Endodermal cell (in vitro differentiated cells): ENCODE measurements around the gene ROCK2. TPM values are rescaled to one million over a fixed set of nuclear protein-coding genes. Genes with fewer than 3 reads are reported as not detected.

Experiments used
- DNase-seq: peaks from one replicate; pipeline ENCODE4 v3.0.0-alpha.2; 2017
- H3K27ac ChIP-seq: 2 replicates; pipeline ENCODE4 v1.5.1; 2013; ENCODE audit warnings: mild to moderate bottlenecking, low read depth, low read length, moderate library complexity
- H3K27me3 ChIP-seq: 2 replicates; pipeline ENCODE4 v1.6.1; 2013; ENCODE audit warnings: mild to moderate bottlenecking, low read length, moderate library complexity; ENCODE audit not compliant: insufficient read depth, control insufficient read depth, poor library complexity, severe bottlenecking
- H3K36me3 ChIP-seq: 2 replicates; pipeline ENCODE4 v1.7.0; 2013; ENCODE audit warnings: mild to moderate bottlenecking, low read length, moderate library complexity; ENCODE audit not compliant: control insufficient read depth, insufficient read depth
- H3K4me1 ChIP-seq: one replicate; pipeline ENCODE4 v1.7.0; 2013; ENCODE audit warnings: low read length; ENCODE audit not compliant: control insufficient read depth, insufficient read depth
- H3K4me3 ChIP-seq: 2 replicates; pipeline ENCODE4 v1.5.1; 2013; ENCODE audit warnings: mild to moderate bottlenecking, low read length, moderate library complexity
- H3K9ac ChIP-seq: 2 replicates; pipeline ENCODE4 v1.6.1; 2013; ENCODE audit warnings: mild to moderate bottlenecking, low read length, moderate library complexity; ENCODE audit not compliant: poor library complexity, severe bottlenecking; ENCODE audit errors: extremely low read depth
- H3K9me3 ChIP-seq: 2 replicates; pipeline ENCODE4 v1.6.1; 2013; ENCODE audit warnings: mild to moderate bottlenecking, low read length, moderate library complexity; ENCODE audit not compliant: control insufficient read depth
- H3K27ac Mint-ChIP-seq: 2 replicates; pipeline ENCODE4 v1.8.0; 2020; ENCODE audit warnings: mixed read lengths
- H3K27me3 Mint-ChIP-seq: 2 replicates; pipeline ENCODE4 v1.8.0; 2021; ENCODE audit warnings: mild to moderate bottlenecking, mixed read lengths; ENCODE audit not compliant: insufficient read depth
- H3K36me3 Mint-ChIP-seq: 2 replicates; pipeline ENCODE4 v1.8.0; 2020; ENCODE audit warnings: low read depth, mixed read lengths
- H3K4me1 Mint-ChIP-seq: 2 replicates; pipeline ENCODE4 v1.8.0; 2020; ENCODE audit warnings: mixed read lengths
- H3K4me3 Mint-ChIP-seq: 2 replicates; pipeline ENCODE4 v1.8.0; 2020; ENCODE audit warnings: mild to moderate bottlenecking, moderate library complexity, mixed read lengths
- H3K9me3 Mint-ChIP-seq: 2 replicates; pipeline ENCODE4 v1.8.0; 2020; ENCODE audit warnings: mild to moderate bottlenecking, mixed read lengths
- WGBS, 2 experiments: methylation state at CpG; one replicate each; pipeline versions ENCODE4 v1.1.5 to v1.1.7; 2013; ENCODE audit warnings: missing lambda C conversion rate in 2 of 2, mixed read lengths in 1 of 2; ENCODE audit not compliant: insufficient coverage in 1 of 2, insufficient read length in 1 of 2; 5-methylcytosine and 5-hydroxymethylcytosine counted together
- total RNA-seq, 2 donors: library from RNA; stranded (reverse); fragmentation: NEBNext Ultra II Directional in 1 of 2; extraction: Animal tissue kit (Norgen Biotek cat#: 25700) in 1 of 2; gene quantifications; 2 replicates in 1 of 2; 3 replicates in 1 of 2; pipeline ENCODE4 v1.2.1, GENCODE V29; 2021
- TF ChIP-seq, protein P1 (sequence below): fragments of 200-600 bp; sonication (generic); conservative IDR thresholded peaks from 2 replicates; pipeline ENCODE4 v1.5.0; 2021; ENCODE audit warnings: antibody characterized with exemption, mild to moderate bottlenecking

The ROCK2 gene
- total RNA-seq, 2 donors from 2014 or later, result 27.2 to 32.6 TPM

DNA sequence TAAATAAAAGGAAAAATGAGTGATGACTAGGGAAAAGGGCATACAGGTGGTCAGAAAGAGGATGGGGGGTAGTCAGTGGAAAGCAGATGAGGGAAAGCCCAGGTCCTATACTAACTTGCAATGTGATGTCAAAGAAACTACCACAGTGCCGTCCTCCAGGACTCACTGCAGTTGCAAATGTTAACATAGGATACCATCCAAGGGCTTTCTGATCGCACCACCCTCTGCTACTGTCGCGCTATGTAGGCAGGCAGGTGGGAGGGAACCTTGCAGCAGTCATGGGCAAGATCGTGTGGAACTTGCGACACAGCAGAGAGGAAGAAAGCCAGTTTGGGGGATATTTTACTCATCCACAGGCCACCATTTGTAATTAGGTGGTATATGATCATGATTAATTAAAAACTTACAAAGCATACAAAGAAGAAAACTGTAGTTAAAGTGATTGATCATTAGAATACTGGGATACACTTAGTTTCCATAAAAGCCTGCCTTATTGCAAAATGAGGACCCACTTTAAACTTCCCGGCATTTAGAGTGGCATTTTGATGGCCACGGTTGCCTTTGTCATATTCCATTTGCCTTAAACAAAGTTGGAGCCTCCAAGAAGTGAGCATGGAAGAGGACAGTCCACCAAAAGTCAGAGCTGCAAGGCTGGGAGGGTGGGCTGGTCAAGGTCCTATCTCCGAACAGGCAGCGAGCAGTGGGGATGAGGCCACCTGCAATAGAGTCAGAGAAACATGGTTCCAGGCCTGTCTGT, 8.5 kb upstream of the ROCK2 start:
- Mint-ChIP-seq H3K36me3 (no peaks in the 10 kb centered on the region), H3K4me3 (no peak overlapping the region), H3K27me3 (peaks cover 25% of the 10 kb centered on the region), H3K27ac (no peak overlapping the region), H3K9me3 (no peaks in the 10 kb centered on the region), H3K4me1 (peaks cover 8% of the 10 kb centered on the region)
- Histone ChIP-seq H3K36me3 (no peaks in the 10 kb centered on the region), H3K4me3 (no peak overlapping the region), H3K27ac (no peak overlapping the region), H3K9ac (no peak overlapping the region), H3K4me1 (no peaks in the 10 kb centered on the region), H3K27me3 (no peaks in the 10 kb centered on the region), H3K9me3 (no peaks in the 10 kb centered on the region)
- WGBS, 2 experiments, result 93% methylated on average over 8 to 10 of the region's 10 CpGs
- TF ChIP-seq, protein P1, sequence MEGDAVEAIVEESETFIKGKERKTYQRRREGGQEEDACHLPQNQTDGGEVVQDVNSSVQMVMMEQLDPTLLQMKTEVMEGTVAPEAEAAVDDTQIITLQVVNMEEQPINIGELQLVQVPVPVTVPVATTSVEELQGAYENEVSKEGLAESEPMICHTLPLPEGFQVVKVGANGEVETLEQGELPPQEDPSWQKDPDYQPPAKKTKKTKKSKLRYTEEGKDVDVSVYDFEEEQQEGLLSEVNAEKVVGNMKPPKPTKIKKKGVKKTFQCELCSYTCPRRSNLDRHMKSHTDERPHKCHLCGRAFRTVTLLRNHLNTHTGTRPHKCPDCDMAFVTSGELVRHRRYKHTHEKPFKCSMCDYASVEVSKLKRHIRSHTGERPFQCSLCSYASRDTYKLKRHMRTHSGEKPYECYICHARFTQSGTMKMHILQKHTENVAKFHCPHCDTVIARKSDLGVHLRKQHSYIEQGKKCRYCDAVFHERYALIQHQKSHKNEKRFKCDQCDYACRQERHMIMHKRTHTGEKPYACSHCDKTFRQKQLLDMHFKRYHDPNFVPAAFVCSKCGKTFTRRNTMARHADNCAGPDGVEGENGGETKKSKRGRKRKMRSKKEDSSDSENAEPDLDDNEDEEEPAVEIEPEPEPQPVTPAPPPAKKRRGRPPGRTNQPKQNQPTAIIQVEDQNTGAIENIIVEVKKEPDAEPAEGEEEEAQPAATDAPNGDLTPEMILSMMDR, result no peak
- no peak for DNase-seq

DNA sequence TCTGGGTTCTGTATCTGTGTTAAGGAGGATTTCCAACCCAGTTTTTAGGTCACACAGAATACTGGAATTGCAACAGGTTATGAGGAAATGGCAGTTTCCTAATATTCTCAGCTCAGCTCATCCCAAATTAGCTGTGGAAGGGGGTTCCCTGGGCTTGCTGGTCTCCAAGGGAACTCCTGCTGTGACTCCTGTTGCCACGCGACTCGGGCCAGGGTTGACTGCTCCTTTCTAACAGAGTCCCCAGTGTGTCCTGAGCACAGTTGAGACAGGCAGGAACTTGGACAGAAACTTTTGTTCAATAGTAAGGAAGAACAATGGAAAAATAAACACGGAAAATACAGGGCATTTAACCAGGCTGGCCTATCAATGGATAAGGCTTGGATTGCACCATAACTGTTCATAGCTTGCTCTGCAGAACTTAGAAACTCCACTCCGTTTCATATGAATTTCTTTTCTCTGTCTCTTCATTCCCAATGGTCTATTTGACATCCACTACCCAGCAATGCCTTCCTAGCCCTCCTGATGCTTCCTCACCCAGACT, 3.8 kb upstream of the ROCK2 start:
- 80 to 85% methylated on average over 2 to 5 of the region's 5 CpGs for WGBS, 2 experiments
- H3K27ac Mint-ChIP-seq, result no peak overlapping the region

DNA sequence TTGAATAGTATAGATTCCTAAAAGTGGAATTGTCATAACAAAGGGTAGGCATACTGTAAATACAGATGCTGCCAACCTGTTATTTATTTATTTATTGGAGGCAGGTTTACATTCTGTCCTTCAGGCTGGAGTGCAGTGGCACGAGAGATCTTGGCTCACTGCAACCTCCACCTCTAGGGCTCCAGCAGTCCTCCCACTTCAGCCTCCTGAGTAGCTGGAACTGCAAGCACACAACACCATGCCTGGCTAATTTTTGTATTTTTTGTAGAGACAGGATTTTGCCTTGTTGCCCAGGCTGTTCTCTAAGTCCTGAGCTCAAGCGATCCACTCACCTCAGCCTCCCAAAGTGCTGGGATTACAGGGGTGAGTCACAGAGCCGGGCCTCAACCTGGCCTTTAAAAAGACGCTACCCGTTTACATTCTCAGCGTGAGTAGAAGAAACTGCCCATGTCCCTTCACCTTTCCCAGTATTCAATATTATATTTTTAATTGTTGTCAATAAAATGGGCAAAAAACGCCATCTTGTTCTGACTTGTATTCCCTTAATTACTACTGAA, 3.0 kb upstream of the ROCK2 start:
- H3K4me3 Mint-ChIP-seq, result no peak overlapping the region
- 91% methylated on average over 7 of the region's 7 CpGs; no CpG with 5 or more reads in 1 of the 2 experiments for WGBS, 2 experiments
- H3K27me3 ChIP-seq, result no peaks in the 10 kb centered on the region
- no peak overlapping the region for H3K27ac ChIP-seq
- no peaks in the 10 kb centered on the region for H3K9me3 ChIP-seq
- peaks cover 12% of the 10 kb centered on the region for H3K4me1 Mint-ChIP-seq
- TF ChIP-seq, protein P1, result no peak
- peaks cover 5% of the 10 kb centered on the region for H3K4me1 ChIP-seq
- H3K4me3 ChIP-seq, result no peak overlapping the region
- no peak overlapping the region for H3K27ac Mint-ChIP-seq
- no peak overlapping the region for H3K9ac ChIP-seq
- DNase-seq, result no peak
- H3K27me3 Mint-ChIP-seq, result peaks cover 13% of the 10 kb centered on the region
- no peaks in the 10 kb centered on the region for H3K36me3 ChIP-seq
- H3K9me3 Mint-ChIP-seq, result no peaks in the 10 kb centered on the region
- no peaks in the 10 kb centered on the region for H3K36me3 Mint-ChIP-seq

More for the DNA sequence above, 3.8 kb upstream of the ROCK2 start:
- no peaks in the 10 kb centered on the region for H3K36me3 Mint-ChIP-seq
- no peaks in the 10 kb centered on the region for H3K9me3 Mint-ChIP-seq
- TF ChIP-seq, protein P1, result no peak
- no peak overlapping the region for H3K4me3 ChIP-seq
- H3K4me3 Mint-ChIP-seq, result no peak overlapping the region
- H3K36me3 ChIP-seq, result no peaks in the 10 kb centered on the region
- H3K27ac ChIP-seq, result no peak overlapping the region
- H3K4me1 ChIP-seq, result peaks cover 5% of the 10 kb centered on the region
- peaks cover 15% of the 10 kb centered on the region for H3K27me3 Mint-ChIP-seq
- H3K9ac ChIP-seq, result no peak overlapping the region
- no peaks in the 10 kb centered on the region for H3K27me3 ChIP-seq
- H3K9me3 ChIP-seq, result no peaks in the 10 kb centered on the region
- H3K4me1 Mint-ChIP-seq, result peaks cover 6% of the 10 kb centered on the region
- DNase-seq, result no peak
